K562 (cell line): ENCODE data around the gene ZBTB7A. TPM values are rescaled to one million over a fixed set of nuclear protein-coding genes. Genes with fewer than 3 reads are reported as not detected.

Experiments used
- ATF7 ChIP-seq: fragments of 450-650 bp; IDR thresholded peaks from 2 replicates; pipeline ENCODE4 v1.7.1; 2014; ENCODE audit warnings: mild to moderate bottlenecking, moderate library complexity
- CBFB ChIP-seq: sonication (generic); formaldehyde crosslinking; IDR thresholded peaks from 2 replicates; pipeline ENCODE4 v1.4.0; 2020; ENCODE audit warnings: mild to moderate bottlenecking, missing genetic modification reagents
- E2F3 ChIP-seq: fragments of 250-450 bp; sonication (Bioruptor Pico); IDR thresholded peaks from 2 replicates; pipeline ENCODE4 v1.4.0; 2020; ENCODE audit warnings: mild to moderate bottlenecking
- FOXJ2 ChIP-seq: fragments of 200-800 bp; sonication (Bioruptor generic); IDR thresholded peaks from 2 replicates; pipeline ENCODE4 v1.6.1; 2016; ENCODE audit warnings: missing genetic modification characterization, missing compliant biosample characterization
- MEF2D ChIP-seq: conservative IDR thresholded peaks from 2 replicates; pipeline ENCODE4 v1.6.1; 2016; ENCODE audit warnings: low read depth, missing genetic modification characterization, missing compliant biosample characterization
- PCBP1 ChIP-seq: fragments of 200-400 bp; formaldehyde crosslinking; IDR thresholded peaks from 2 replicates; pipeline ENCODE4 v1.6.1; 2018; ENCODE audit warnings: mild to moderate bottlenecking, low read depth, low read length; ENCODE audit not compliant: poor library complexity, severe bottlenecking
- PHF21A ChIP-seq: fragments of 450-650 bp; IDR thresholded peaks from 2 replicates; pipeline ENCODE4 v1.6.1; 2017; ENCODE audit warnings: low read depth, borderline replicate concordance
- PTTG1 ChIP-seq: fragments of 450-650 bp; IDR thresholded peaks from 2 replicates; pipeline ENCODE4 v1.6.1; 2016; ENCODE audit warnings: low read depth, mild to moderate bottlenecking, missing genetic modification characterization, missing compliant biosample characterization
- RBM25 ChIP-seq: fragments of 200-400 bp; formaldehyde crosslinking; IDR thresholded peaks from 2 replicates; pipeline ENCODE4 v1.6.1; 2018; ENCODE audit warnings: low read length, low read depth, moderate library complexity; ENCODE audit not compliant: severe bottlenecking
- SETDB1 ChIP-seq: IDR thresholded peaks from one replicate; pipeline ENCODE4 v1.6.1; 2012; ENCODE audit warnings: low read length, control low read depth, inconsistent platforms
- TAF7 ChIP-seq: fragments of 450-650 bp; IDR thresholded peaks from 2 replicates; pipeline ENCODE4 v1.6.1; 2016; ENCODE audit warnings: missing genetic modification characterization, missing compliant biosample characterization
- TCF3 ChIP-seq: sonication (generic); formaldehyde crosslinking; IDR thresholded peaks from 2 replicates; pipeline ENCODE4 v1.4.0; 2020; ENCODE audit warnings: mild to moderate bottlenecking, missing genetic modification reagents
- TFAM ChIP-seq: fragments of 250-450 bp; sonication (Bioruptor Pico); conservative IDR thresholded peaks from 2 replicates; pipeline ENCODE4 v1.5.0; 2021; ENCODE audit warnings: mild to moderate bottlenecking, moderate library complexity
- TGIF2 ChIP-seq: sonication (generic); formaldehyde crosslinking; IDR thresholded peaks from 2 replicates; pipeline ENCODE4 v1.8.1; 2022; ENCODE audit warnings: mild to moderate bottlenecking, missing genetic modification reagents, moderate library complexity
- ZFP36 ChIP-seq: fragments of 150-350 bp; IDR thresholded peaks from 2 replicates; pipeline ENCODE4 v1.6.1; 2018; ENCODE audit warnings: low read length, low read depth; ENCODE audit not compliant: partially characterized antibody
- ZKSCAN8 ChIP-seq: fragments of 200-800 bp; sonication (Bioruptor generic); IDR thresholded peaks from 2 replicates; pipeline ENCODE4 v1.6.1; 2016; ENCODE audit warnings: missing genetic modification characterization, missing compliant biosample characterization
- ZNF133 ChIP-seq: fragments of 250-450 bp; sonication (Bioruptor Pico); IDR thresholded peaks from 2 replicates; pipeline ENCODE4 v1.4.0; 2020; ENCODE audit warnings: mild to moderate bottlenecking
- ZNF24 ChIP-seq: fragments of 450-650 bp; IDR thresholded peaks from 2 replicates; pipeline ENCODE4 v1.6.1; 2016
- ZNF507 ChIP-seq: conservative IDR thresholded peaks from 2 replicates; pipeline ENCODE4 v1.6.1; 2017; ENCODE audit warnings: missing genetic modification characterization, missing compliant biosample characterization
- ZNF57 ChIP-seq: fragments of 450-650 bp; formaldehyde crosslinking; IDR thresholded peaks from 2 replicates; pipeline ENCODE4 v1.4.0; 2020; ENCODE audit warnings: mild to moderate bottlenecking, moderate library complexity
- polyA plus RNA-seq, 8 experiments: library from polyadenylated mRNA; depleted of rRNA in 4 of 8; stranded (reverse) in 5 of 8; unstranded in 3 of 8; fragments of >200 nt; fragmentation: Nextera tagmentation in 2 of 8; fragmentation: Illumina TruSeq in 1 of 8; extraction: Ambion mirVana in 2 of 8; extraction: Trizol in 1 of 8; gene quantifications; 2 replicates each; pipeline versions ENCODE4 v1.2.1 to v1.2.3, GENCODE V29; 2011 to 2014; ENCODE audit warnings: inconsistent platforms in 1 of 8, missing spikeins in 1 of 8
- total RNA-seq, 7 experiments: library from RNA; depleted of rRNA in 6 of 7; stranded (reverse); fragments of >200 nt in 6 of 7; fragmentation: Illumina TruSeq in 2 of 7; extraction: Trizol in 2 of 7; gene quantifications; 2 replicates each; pipeline versions ENCODE4 v1.2.1 to v1.2.3, GENCODE V29; 2011 to 2021; ENCODE audit warnings: low replicate concordance in 1 of 7
- TF ChIP-seq, protein P1 (sequence below): sonication (generic); formaldehyde crosslinking; IDR thresholded peaks from 2 replicates; pipeline ENCODE4 v1.8.0; 2022; ENCODE audit warnings: mild to moderate bottlenecking, low read depth, missing genetic modification reagents
- TF ChIP-seq, protein P2 (sequence below): fragments of 450-650 bp; IDR thresholded peaks from 2 replicates; pipeline ENCODE4 v1.6.1; 2016; ENCODE audit warnings: missing biosample characterization, missing genetic modification characterization
- TF ChIP-seq, protein P3 (sequence below): fragments of 250-450 bp; sonication (Bioruptor Pico); IDR thresholded peaks from 2 replicates; pipeline ENCODE4 v1.4.0; 2020; ENCODE audit warnings: mild to moderate bottlenecking, moderate library complexity
- TF ChIP-seq, protein P4 (sequence below): sonication (generic); IDR thresholded peaks from 2 replicates; pipeline ENCODE4 v1.6.1; 2016

ZBTB7A gene
- total and polyA plus RNA-seq, 9 of the 15 experiments (the other 6 are each of a cell fraction or from before 2014, with no cell fraction given): 0.11 to 34.0 (median 4.6) TPM

DNA sequence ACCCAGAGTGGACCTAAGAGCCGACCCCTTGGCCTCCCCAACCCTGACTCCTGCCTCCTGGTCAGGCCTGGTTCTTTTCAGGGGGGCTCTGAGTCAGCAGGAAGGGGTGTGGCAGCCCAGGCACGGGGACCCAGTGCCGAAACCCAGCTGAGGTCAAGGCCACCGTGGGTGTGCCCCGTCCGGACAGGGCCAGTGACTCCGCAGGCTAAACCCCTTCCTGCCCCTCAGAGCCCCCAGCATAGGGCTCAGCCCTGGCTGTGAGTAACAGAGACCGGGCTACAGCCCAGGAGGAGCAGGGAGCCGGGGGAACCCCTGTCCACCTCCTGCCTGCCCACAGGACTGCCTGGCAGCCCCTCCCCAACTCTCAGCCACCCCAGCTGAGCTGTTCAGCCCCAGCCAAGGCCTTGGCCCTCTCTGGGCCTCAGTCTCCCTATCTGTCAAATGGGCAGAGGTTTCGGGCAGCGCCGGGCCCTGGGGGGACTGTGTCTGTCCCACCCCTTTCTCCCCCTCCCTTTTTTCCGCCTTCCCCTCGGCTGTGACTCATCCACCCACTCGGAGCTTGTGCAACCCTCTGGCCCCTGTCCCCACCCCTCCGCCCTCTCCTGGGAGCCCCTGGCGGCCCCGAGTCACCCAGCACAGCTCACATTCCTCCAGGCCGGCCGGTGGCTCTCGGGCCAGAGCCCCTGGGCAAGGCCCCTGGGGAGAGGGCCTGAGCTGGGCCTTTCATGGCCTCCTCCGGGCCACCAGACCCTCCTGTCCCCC is 8.6 kb downstream of the ZBTB7A start (continued):
- TF ChIP-seq, protein P1, sequence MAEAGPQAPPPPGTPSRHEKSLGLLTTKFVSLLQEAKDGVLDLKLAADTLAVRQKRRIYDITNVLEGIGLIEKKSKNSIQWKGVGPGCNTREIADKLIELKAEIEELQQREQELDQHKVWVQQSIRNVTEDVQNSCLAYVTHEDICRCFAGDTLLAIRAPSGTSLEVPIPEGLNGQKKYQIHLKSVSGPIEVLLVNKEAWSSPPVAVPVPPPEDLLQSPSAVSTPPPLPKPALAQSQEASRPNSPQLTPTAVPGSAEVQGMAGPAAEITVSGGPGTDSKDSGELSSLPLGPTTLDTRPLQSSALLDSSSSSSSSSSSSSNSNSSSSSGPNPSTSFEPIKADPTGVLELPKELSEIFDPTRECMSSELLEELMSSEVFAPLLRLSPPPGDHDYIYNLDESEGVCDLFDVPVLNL (CRISPR knock-in tag): no peak
- no peak for TF ChIP-seq FOXJ2 (tag)
- no peak for TF ChIP-seq PTTG1 (tag)
- TF ChIP-seq RBM25: peak; percentile 84
- TF ChIP-seq ZNF507 (tag): no peak
- TF ChIP-seq TCF3 (CRISPR knock-in tag): no peak
- no peak for TF ChIP-seq E2F3 (CRISPR knock-in tag)
- no peak for TF ChIP-seq MEF2D
- no peak for TF ChIP-seq ZNF57 (CRISPR knock-in tag)
- TF ChIP-seq ZNF133: no peak
- no peak for TF ChIP-seq TAF7 (tag)
- peak; percentile 83 for TF ChIP-seq PCBP1
- no peak for TF ChIP-seq ZFP36
- TF ChIP-seq ZKSCAN8 (CRISPR knock-in tag): no peak
- TF ChIP-seq ATF7: 0 out of 2 replicates have a peak, but pooled peaks have one; percentile 14
- TF ChIP-seq, protein P2, sequence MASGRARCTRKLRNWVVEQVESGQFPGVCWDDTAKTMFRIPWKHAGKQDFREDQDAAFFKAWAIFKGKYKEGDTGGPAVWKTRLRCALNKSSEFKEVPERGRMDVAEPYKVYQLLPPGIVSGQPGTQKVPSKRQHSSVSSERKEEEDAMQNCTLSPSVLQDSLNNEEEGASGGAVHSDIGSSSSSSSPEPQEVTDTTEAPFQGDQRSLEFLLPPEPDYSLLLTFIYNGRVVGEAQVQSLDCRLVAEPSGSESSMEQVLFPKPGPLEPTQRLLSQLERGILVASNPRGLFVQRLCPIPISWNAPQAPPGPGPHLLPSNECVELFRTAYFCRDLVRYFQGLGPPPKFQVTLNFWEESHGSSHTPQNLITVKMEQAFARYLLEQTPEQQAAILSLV: peak; percentile 60; the same call in 1 of the 2 replicates
- TF ChIP-seq TFAM (CRISPR knock-in tag): no peak
- TF ChIP-seq SETDB1: no peak
- no peak for TF ChIP-seq ZNF24
- no peak for TF ChIP-seq CBFB
- TF ChIP-seq, protein P3, sequence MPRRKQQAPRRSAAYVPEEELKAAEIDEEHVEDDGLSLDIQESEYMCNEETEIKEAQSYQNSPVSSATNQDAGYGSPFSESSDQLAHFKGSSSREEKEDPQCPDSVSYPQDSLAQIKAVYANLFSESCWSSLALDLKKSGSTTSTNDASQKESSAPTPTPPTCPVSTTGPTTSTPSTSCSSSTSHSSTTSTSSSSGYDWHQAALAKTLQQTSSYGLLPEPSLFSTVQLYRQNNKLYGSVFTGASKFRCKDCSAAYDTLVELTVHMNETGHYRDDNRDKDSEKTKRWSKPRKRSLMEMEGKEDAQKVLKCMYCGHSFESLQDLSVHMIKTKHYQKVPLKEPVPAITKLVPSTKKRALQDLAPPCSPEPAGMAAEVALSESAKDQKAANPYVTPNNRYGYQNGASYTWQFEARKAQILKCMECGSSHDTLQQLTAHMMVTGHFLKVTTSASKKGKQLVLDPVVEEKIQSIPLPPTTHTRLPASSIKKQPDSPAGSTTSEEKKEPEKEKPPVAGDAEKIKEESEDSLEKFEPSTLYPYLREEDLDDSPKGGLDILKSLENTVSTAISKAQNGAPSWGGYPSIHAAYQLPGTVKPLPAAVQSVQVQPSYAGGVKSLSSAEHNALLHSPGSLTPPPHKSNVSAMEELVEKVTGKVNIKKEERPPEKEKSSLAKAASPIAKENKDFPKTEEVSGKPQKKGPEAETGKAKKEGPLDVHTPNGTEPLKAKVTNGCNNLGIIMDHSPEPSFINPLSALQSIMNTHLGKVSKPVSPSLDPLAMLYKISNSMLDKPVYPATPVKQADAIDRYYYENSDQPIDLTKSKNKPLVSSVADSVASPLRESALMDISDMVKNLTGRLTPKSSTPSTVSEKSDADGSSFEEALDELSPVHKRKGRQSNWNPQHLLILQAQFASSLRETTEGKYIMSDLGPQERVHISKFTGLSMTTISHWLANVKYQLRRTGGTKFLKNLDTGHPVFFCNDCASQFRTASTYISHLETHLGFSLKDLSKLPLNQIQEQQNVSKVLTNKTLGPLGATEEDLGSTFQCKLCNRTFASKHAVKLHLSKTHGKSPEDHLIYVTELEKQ: no peak
- TF ChIP-seq, protein P4, sequence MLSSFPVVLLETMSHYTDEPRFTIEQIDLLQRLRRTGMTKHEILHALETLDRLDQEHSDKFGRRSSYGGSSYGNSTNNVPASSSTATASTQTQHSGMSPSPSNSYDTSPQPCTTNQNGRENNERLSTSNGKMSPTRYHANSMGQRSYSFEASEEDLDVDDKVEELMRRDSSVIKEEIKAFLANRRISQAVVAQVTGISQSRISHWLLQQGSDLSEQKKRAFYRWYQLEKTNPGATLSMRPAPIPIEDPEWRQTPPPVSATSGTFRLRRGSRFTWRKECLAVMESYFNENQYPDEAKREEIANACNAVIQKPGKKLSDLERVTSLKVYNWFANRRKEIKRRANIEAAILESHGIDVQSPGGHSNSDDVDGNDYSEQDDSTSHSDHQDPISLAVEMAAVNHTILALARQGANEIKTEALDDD: no peak
- no peak for TF ChIP-seq PHF21A
- TF ChIP-seq TGIF2 (CRISPR knock-in tag): no peak
